Common myeloid progenitor, CD34-positive (primary cell): Measurements from ENCODE around the gene XRCC2.

ENCODE experiments used
- CTCF ChIA-PET: fragments of 350-600 bp; sonication (Branson Sonifier 250); formaldehyde crosslinking; loops from one replicate; lab custom pipeline; 2021; ENCODE audit warnings: antibody characterized with exemption; lab: Charles Lee
- POLR2A ChIA-PET: fragments of 350-600 bp; sonication (Branson Sonifier 250); formaldehyde crosslinking; loops from one replicate; lab custom pipeline; 2021; ENCODE audit warnings: antibody characterized with exemption; lab: Charles Lee
- DNase-seq, 3 donors: peaks; one replicate each; pipeline versions ENCODE4 v3.0.0 to v3.0.0-alpha.2; 2013
- H3K27ac ChIP-seq, 2 experiments: 1 replicate in 1 of 2; 2 replicates in 1 of 2; pipeline ENCODE4 v1.7.0; 2013; ENCODE audit warnings: inconsistent platforms in 2 of 2, low read length in 2 of 2, mild to moderate bottlenecking in 2 of 2, low read depth in 1 of 2, moderate library complexity in 1 of 2; ENCODE audit not compliant: severe bottlenecking in 2 of 2, insufficient read depth in 1 of 2, poor library complexity in 1 of 2
- H3K27me3 ChIP-seq, 5 experiments: replicated peaks in 2 of 5; 1 replicate in 3 of 5; 2 replicates in 2 of 5; pipeline versions ENCODE4 v1.6.1 to v1.7.0; 2013; ENCODE audit warnings: low read length in 4 of 5, mild to moderate bottlenecking in 2 of 5, moderate library complexity in 2 of 5, inconsistent platforms in 1 of 5; ENCODE audit not compliant: insufficient read depth in 5 of 5, control insufficient read depth in 4 of 5
- H3K36me3 ChIP-seq, 4 experiments: 1 replicate in 2 of 4; 2 replicates in 2 of 4; pipeline versions ENCODE4 v1.6.1 to v1.7.0; 2013; ENCODE audit warnings: low read length in 3 of 4, control low read depth in 1 of 4, mild to moderate bottlenecking in 1 of 4; ENCODE audit not compliant: control insufficient read depth in 4 of 4, insufficient read depth in 4 of 4
- H3K4me1 ChIP-seq, 4 experiments: 1 replicate in 3 of 4; 2 replicates in 1 of 4; pipeline versions ENCODE4 v1.6.1 to v1.7.1; 2013; ENCODE audit warnings: low read length in 3 of 4, mild to moderate bottlenecking in 3 of 4, control low read depth in 1 of 4, inconsistent platforms in 1 of 4, moderate library complexity in 1 of 4; ENCODE audit not compliant: control insufficient read depth in 4 of 4, insufficient read depth in 4 of 4; ENCODE audit errors: control extremely low read depth in 1 of 4
- H3K4me3 ChIP-seq, 7 experiments: 1 replicate in 4 of 7; 2 replicates in 3 of 7; pipeline versions ENCODE4 v1.5.1 to v1.7.0; 2013; ENCODE audit warnings: mild to moderate bottlenecking in 7 of 7, low read length in 6 of 7, moderate library complexity in 6 of 7, inconsistent platforms in 2 of 7, low read depth in 2 of 7, control low read depth in 1 of 7; ENCODE audit not compliant: insufficient read depth in 4 of 7, control insufficient read depth in 1 of 7; ENCODE audit errors: extremely low read depth in 1 of 7
- H3K9me3 ChIP-seq, 5 experiments: 1 replicate in 4 of 5; 2 replicates in 1 of 5; pipeline versions ENCODE4 v1.6.1 to v1.7.1; 2013; ENCODE audit warnings: low read length in 4 of 5, mild to moderate bottlenecking in 2 of 5, inconsistent platforms in 1 of 5, low read depth in 1 of 5, moderate library complexity in 1 of 5; ENCODE audit not compliant: control insufficient read depth in 4 of 5, insufficient read depth in 2 of 5; ENCODE audit errors: control extremely low read depth in 1 of 5
- WGBS: methylation state at CpG from one replicate; pipeline ENCODE4 v1.1.5; 2013; ENCODE audit not compliant: insufficient coverage; 5-methylcytosine and 5-hydroxymethylcytosine counted together

Gene XRCC2

GRCh38 chr7:152664636-152665035, 11.3 kb downstream of the XRCC2 start:
- H3K27me3 ChIP-seq: no peaks in the 10 kb centered on the region
- H3K36me3 ChIP-seq: peaks cover 4 to 44% (median 5%) of the 10 kb centered on the region in 4 experiments
- CTCF ChIA-PET: interaction anchor here (0.6 to 1.0 kb wide), 2 partner anchors 10 to 97 kb away, joined by 3 read pairs; no protein-coding TSS in a partner anchor
- no peak overlapping the region for H3K27ac ChIP-seq
- no peaks in the 10 kb centered on the region for H3K9me3 ChIP-seq
- no peak for DNase-seq
- 91% methylated on average over 4 of the region's 4 CpGs for WGBS
- POLR2A ChIA-PET: no interaction called here
- H3K4me1 ChIP-seq: peaks cover 0 to 7% (median 0%) of the 10 kb centered on the region in 4 experiments
- no peak overlapping the region for H3K4me3 ChIP-seq

GRCh38 chr7:152663931-152664330, 12.0 kb downstream of the XRCC2 start:
- no peak for DNase-seq
- ChIA-PET POLR2A (interaction anchor here (0.5 kb wide), 1 partner anchor 29 kb away, joined by 4 read pairs; no protein-coding TSS in a partner anchor), CTCF (interaction anchor here (0.6 to 1.0 kb wide), 2 partner anchors 10 to 97 kb away, joined by 3 read pairs; no protein-coding TSS in a partner anchor)
- no peak overlapping the region for H3K4me3 ChIP-seq
- no peak overlapping the region for H3K27ac ChIP-seq
- WGBS: 100% methylated on average over 2 of the region's 2 CpGs
- no peaks in the 10 kb centered on the region for H3K9me3 ChIP-seq
- H3K4me1 ChIP-seq: peaks cover 0 to 7% (median 0%) of the 10 kb centered on the region in 4 experiments
- H3K27me3 ChIP-seq: no peaks in the 10 kb centered on the region
- H3K36me3 ChIP-seq: peaks cover 4 to 45% (median 5%) of the 10 kb centered on the region in 4 experiments

GRCh38 chr7:152663148-152663740, 12.7 kb downstream of the XRCC2 start:
- CTCF ChIA-PET: no interaction called here
- POLR2A ChIA-PET: interaction anchor here (0.5 kb wide), 1 partner anchor 30 kb away, joined by 4 read pairs; no protein-coding TSS in a partner anchor
- Histone ChIP-seq H3K4me3 (no peak overlapping the region), H3K36me3 (peaks cover 5 to 41% (median 6%) of the 10 kb centered on the region in 4 experiments), H3K27me3 (no peaks in the 10 kb centered on the region), H3K9me3 (no peaks in the 10 kb centered on the region), H3K27ac (no peak overlapping the region), H3K4me1 (peaks cover 0 to 4% (median 0%) of the 10 kb centered on the region in 4 experiments)
- over 99% methylated on average over 8 of the region's 11 CpGs for WGBS
- no peak for DNase-seq

- ChIA-PET POLR2A (no interaction called here), CTCF (no interaction called here)
- Histone ChIP-seq H3K27me3 (no peaks in the 10 kb centered on the region), H3K27ac (no peak overlapping the region), H3K4me3 (no peak overlapping the region), H3K4me1 (no peaks in the 10 kb centered on the region), H3K36me3 (peaks cover 5 to 36% (median 6%) of the 10 kb centered on the region in 4 experiments), H3K9me3 (no peaks in the 10 kb centered on the region)
- 88% methylated on average over 1 of the region's 1 CpG for WGBS
- DNase-seq: no peak
These were observed 14.5 kb downstream of the XRCC2 start for GRCh38 chr7:152661479-152661878.

- CTCF ChIA-PET: interaction anchor here (0.6 kb wide), 2 partner anchors 147 to 203 kb away, joined by 3 read pairs; no protein-coding TSS in a partner anchor
- WGBS: 95% methylated on average over 4 of the region's 7 CpGs
- Histone ChIP-seq H3K4me1 (no peaks in the 10 kb centered on the region), H3K4me3 (no peak overlapping the region), H3K9me3 (no peaks in the 10 kb centered on the region), H3K36me3 (peaks cover 5 to 45% (median 8%) of the 10 kb centered on the region in 4 experiments), H3K27me3 (no peaks in the 10 kb centered on the region), H3K27ac (no peak overlapping the region)
- POLR2A ChIA-PET: no interaction called here
- DNase-seq: peak; percentile 4 to 43 (median 8)
These were observed 15.9 kb downstream of the XRCC2 start for GRCh38 chr7:152660021-152660420.

- H3K4me3 ChIP-seq: no peak overlapping the region
- no peaks in the 10 kb centered on the region for H3K27me3 ChIP-seq
- POLR2A ChIA-PET: no interaction called here
- peaks cover under 1 to 46% (median 8%) of the 10 kb centered on the region in 4 experiments for H3K36me3 ChIP-seq
- H3K9me3 ChIP-seq: no peaks in the 10 kb centered on the region
- CTCF ChIA-PET: no interaction called here
- no peaks in the 10 kb centered on the region for H3K4me1 ChIP-seq
- no peak for DNase-seq
- no peak overlapping the region for H3K27ac ChIP-seq
- WGBS: 90% methylated on average over 4 of the region's 4 CpGs
These were observed 21.0 kb downstream of the XRCC2 start for GRCh38 chr7:152654971-152655370.

- no peaks in the 10 kb centered on the region for H3K4me1 ChIP-seq
- POLR2A ChIA-PET: no interaction called here
- H3K27me3 ChIP-seq: no peaks in the 10 kb centered on the region
- 90% methylated on average over 2 of the region's 2 CpGs for WGBS
- CTCF ChIA-PET: interaction anchor here (1.2 to 1.3 kb wide), 2 partner anchors 11 to 17 kb away, joined by 3 to 4 read pairs; no protein-coding TSS in a partner anchor
- H3K36me3 ChIP-seq: peaks cover 2 to 51% (median 11%) of the 10 kb centered on the region in 4 experiments
- no peak overlapping the region for H3K4me3 ChIP-seq
- H3K27ac ChIP-seq: no peak overlapping the region
- H3K9me3 ChIP-seq: peaks cover 0 to 3% (median 0%) of the 10 kb centered on the region in 5 experiments
- DNase-seq: no peak
These were observed 26.7 kb downstream of the XRCC2 start for GRCh38 chr7:152649220-152649619.
